Caco-2 (cell line): ENCODE measurements around the gene DNAJB11. TPM values are rescaled to one million over a fixed set of nuclear protein-coding genes. Genes with fewer than 3 reads are reported as not detected.

Experiments used
- BruUV-seq: library from RNA; stranded (reverse); fragments of 400-500 nt; replicated peaks from 2 replicates; lab custom pipeline; 2021; lab: Mats Ljungman, UMichigan
- CTCF ChIA-PET: fragments of 300-600 bp; sonication (Branson Sonifier 250); formaldehyde crosslinking; loops from one replicate; lab custom pipeline; 2022; ENCODE audit warnings: antibody characterized with exemption; lab: Charles Lee
- POLR2A ChIA-PET: fragments of 300-600 bp; sonication (Branson Sonifier 250); formaldehyde crosslinking; loops from one replicate; lab custom pipeline; 2022; ENCODE audit warnings: antibody characterized with exemption; lab: Charles Lee
- DNase-seq, 2 experiments: peaks; one replicate each; pipeline versions ENCODE4 v3.0.0 to v3.0.0-alpha.2; 2020 to 2022
- H3K27me3 ChIP-seq: replicated peaks from 2 replicates; pipeline ENCODE4 v1.6.0; 2011; ENCODE audit warnings: low read length; ENCODE audit not compliant: control insufficient read depth, insufficient read depth
- H3K36me3 ChIP-seq: 2 replicates; pipeline ENCODE4 v1.5.1; 2011; ENCODE audit warnings: low read length; ENCODE audit not compliant: control insufficient read depth, insufficient read depth
- H3K4me1 ChIP-seq: fragments of 250-450 bp; sonication (Bioruptor Pico); 2 replicates; pipeline ENCODE4 v1.5.1; 2020; ENCODE audit warnings: mild to moderate bottlenecking
- H3K4me3 ChIP-seq: 2 replicates; pipeline ENCODE4 v1.5.1; 2011; ENCODE audit warnings: low read depth, mild to moderate bottlenecking, control low read depth, low read length
- H3K9me3 ChIP-seq: fragments of 250-450 bp; sonication (Bioruptor Pico); 2 replicates; pipeline ENCODE4 v1.5.1; 2020; ENCODE audit warnings: mild to moderate bottlenecking, moderate library complexity
- H3K27ac Mint-ChIP-seq: one replicate; pipeline ENCODE4 v1.8.0; 2022; ENCODE audit warnings: mixed read lengths; ENCODE audit not compliant: unreplicated experiment
- H3K27me3 Mint-ChIP-seq: one replicate; pipeline ENCODE4 v1.8.0; 2022; ENCODE audit warnings: mixed read lengths; ENCODE audit not compliant: insufficient read depth, unreplicated experiment
- H3K36me3 Mint-ChIP-seq: one replicate; pipeline ENCODE4 v1.8.0; 2022; ENCODE audit warnings: mild to moderate bottlenecking, mixed read lengths; ENCODE audit not compliant: insufficient read depth, unreplicated experiment
- H3K4me1 Mint-ChIP-seq: one replicate; pipeline ENCODE4 v1.8.0; 2022; ENCODE audit warnings: low read depth, mixed read lengths; ENCODE audit not compliant: unreplicated experiment
- H3K4me3 Mint-ChIP-seq: one replicate; pipeline ENCODE4 v1.8.0; 2022; ENCODE audit warnings: mild to moderate bottlenecking, moderate library complexity, mixed read lengths; ENCODE audit not compliant: unreplicated experiment
- H3K9me3 Mint-ChIP-seq: one replicate; pipeline ENCODE4 v1.8.0; 2022; ENCODE audit warnings: mixed read lengths; ENCODE audit not compliant: unreplicated experiment
- intact Hi-C: fragments of 100-400 bp; cut with micrococcal nuclease; formaldehyde crosslinking; loops from one replicate; pipeline ENCODE4 v1.10.0; 2022; ENCODE audit not compliant: unreplicated experiment
- total RNA-seq: library from RNA; stranded (reverse); gene quantifications from 2 replicates; pipeline ENCODE4 v1.2.3, GENCODE V29; 2022
- TF ChIP-seq, protein P1 (sequence below), 2 experiments: fragments of 200-600 bp in 1 of 2; IDR thresholded peaks; 1 replicate in 1 of 2; 2 replicates in 1 of 2; pipeline versions ENCODE4 v1.5.1 to v1.8.0; 2011 to 2022; ENCODE audit warnings: antibody characterized with exemption in 1 of 2, control low read depth in 1 of 2, inconsistent platforms in 1 of 2, low read depth in 1 of 2, low read length in 1 of 2, mild to moderate bottlenecking in 1 of 2, moderate library complexity in 1 of 2; ENCODE audit not compliant: insufficient read depth in 1 of 2, severe bottlenecking in 1 of 2, unreplicated experiment in 1 of 2

DNAJB11 gene
- total RNA-seq, 1 experiment from 2014 or later, result 95.7 TPM

- Histone ChIP-seq H3K36me3 (no peaks in the 10 kb centered on the region), H3K4me3 (no peak overlapping the region), H3K4me1 (no peaks in the 10 kb centered on the region), H3K27me3 (no peaks in the 10 kb centered on the region), H3K9me3 (no peaks in the 10 kb centered on the region)
- Mint-ChIP-seq H3K36me3 (peaks cover 5% of the 10 kb centered on the region), H3K9me3 (peaks cover 1% of the 10 kb centered on the region), H3K4me1 (no peaks in the 10 kb centered on the region), H3K27ac (no peak overlapping the region), H3K27me3 (no peaks in the 10 kb centered on the region), H3K4me3 (no peak overlapping the region)
- ChIA-PET POLR2A (interaction anchor here (0.6 kb wide), 1 partner anchor 581 kb away, joined by 11 read pairs; no protein-coding TSS in a partner anchor), CTCF (interaction anchor here (0.6 to 1.1 kb wide), 2 partner anchors 275 to 277 kb away, joined by 3 to 9 read pairs; no protein-coding TSS in a partner anchor)
- no peak for DNase-seq
- intact Hi-C loops, result no loop called here
- TF ChIP-seq, protein P1, sequence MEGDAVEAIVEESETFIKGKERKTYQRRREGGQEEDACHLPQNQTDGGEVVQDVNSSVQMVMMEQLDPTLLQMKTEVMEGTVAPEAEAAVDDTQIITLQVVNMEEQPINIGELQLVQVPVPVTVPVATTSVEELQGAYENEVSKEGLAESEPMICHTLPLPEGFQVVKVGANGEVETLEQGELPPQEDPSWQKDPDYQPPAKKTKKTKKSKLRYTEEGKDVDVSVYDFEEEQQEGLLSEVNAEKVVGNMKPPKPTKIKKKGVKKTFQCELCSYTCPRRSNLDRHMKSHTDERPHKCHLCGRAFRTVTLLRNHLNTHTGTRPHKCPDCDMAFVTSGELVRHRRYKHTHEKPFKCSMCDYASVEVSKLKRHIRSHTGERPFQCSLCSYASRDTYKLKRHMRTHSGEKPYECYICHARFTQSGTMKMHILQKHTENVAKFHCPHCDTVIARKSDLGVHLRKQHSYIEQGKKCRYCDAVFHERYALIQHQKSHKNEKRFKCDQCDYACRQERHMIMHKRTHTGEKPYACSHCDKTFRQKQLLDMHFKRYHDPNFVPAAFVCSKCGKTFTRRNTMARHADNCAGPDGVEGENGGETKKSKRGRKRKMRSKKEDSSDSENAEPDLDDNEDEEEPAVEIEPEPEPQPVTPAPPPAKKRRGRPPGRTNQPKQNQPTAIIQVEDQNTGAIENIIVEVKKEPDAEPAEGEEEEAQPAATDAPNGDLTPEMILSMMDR (IDR thresholded peaks at IDR 0.05; ENCODE audit: insufficient read depth in 1 of 2, low read depth in 1 of 2, low read length in 1 of 2, severe bottlenecking in 1 of 2, unreplicated experiment in 1 of 2), result no peak
- no TSS peak for BruUV-seq
These were observed 36.3 kb upstream of the DNAJB11 start for GRCh38 chr3:186534113-186534669.

DNA sequence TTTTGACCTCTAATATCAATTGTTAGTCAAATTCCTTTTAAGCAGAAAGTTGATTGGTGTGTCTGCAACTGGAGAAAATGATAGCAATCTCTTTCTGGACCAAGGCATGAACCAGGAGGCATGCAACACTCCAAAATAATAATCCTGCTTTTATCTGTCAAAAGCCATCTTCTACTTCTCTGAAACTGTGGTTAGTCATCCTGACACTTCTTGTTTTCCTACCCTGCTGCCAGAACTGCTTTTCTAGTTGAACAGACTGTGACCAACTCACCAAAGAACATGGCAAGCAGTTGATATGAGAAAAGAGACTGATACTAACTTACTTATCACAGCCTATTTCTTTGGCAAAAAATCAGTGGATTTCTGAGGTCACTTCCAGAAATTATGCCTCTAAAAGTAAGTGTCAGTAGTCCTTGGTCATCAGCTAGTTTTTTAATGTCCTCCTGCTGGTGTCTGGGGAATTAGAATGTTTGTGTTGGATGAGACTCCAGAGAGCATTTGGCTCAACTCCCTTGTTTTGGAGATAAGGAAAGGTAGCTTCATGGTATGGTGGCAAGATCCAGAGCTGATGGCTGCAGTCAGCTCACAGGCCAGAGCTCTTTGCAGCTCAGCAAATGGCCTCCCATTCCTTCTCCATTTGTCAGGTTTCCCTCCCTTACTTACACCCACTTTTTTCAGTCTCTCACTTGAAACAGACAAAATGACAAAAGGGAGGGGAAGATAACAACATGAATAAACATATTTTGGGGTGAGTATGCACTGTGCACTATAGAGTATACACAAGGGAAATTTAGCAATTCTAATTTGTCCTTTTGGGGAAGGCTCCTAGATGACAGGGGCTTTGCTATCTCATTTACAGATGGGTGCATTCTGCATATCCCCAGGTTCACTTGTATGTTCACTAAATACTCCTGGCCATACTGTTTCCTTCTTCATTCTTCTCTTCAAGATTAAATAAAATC lies 33.4 kb upstream of the DNAJB11 start:
- no peak for DNase-seq
- Mint-ChIP-seq H3K27ac (no peak overlapping the region), H3K9me3 (no peaks in the 10 kb centered on the region), H3K36me3 (no peaks in the 10 kb centered on the region), H3K4me3 (no peak overlapping the region), H3K4me1 (peaks cover 9% of the 10 kb centered on the region), H3K27me3 (no peaks in the 10 kb centered on the region)
- H3K27me3 ChIP-seq, result no peaks in the 10 kb centered on the region
- H3K9me3 ChIP-seq, result no peaks in the 10 kb centered on the region
- CTCF ChIA-PET, result interaction anchor here (0.6 to 1.3 kb wide), 3 partner anchors 15 to 554 kb away, joined by 3 read pairs; no protein-coding TSS in a partner anchor
- H3K36me3 ChIP-seq, result no peaks in the 10 kb centered on the region
- H3K4me3 ChIP-seq, result no peak overlapping the region
- BruUV-seq, result no TSS peak
- TF ChIP-seq, protein P1 (IDR thresholded peaks at IDR 0.05; ENCODE audit: insufficient read depth in 1 of 2, low read depth in 1 of 2, low read length in 1 of 2, severe bottlenecking in 1 of 2, unreplicated experiment in 1 of 2), result no peak
- POLR2A ChIA-PET, result no interaction called here
- H3K4me1 ChIP-seq, result no peaks in the 10 kb centered on the region
- intact Hi-C loops, result no loop called here

DNA sequence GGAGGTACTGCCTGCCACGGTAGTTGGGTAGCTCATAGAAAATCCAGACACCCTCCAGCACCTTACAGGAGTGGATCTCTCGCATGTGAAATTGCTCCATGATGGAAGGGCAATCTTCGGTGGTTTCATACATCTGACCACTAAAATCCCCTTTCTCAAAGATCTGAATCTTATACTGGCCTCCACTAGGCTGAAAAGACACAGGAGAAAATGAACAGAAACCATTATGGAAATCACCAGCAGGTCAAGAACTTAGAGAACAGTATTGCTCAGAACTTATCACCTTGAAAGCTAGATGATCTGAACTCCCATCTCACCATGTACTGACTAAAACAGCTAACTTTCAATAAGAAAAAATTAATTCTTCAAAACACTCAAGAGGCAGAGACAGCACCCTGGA lies 31.7 kb upstream of the DNAJB11 start:
- Mint-ChIP-seq H3K4me3 (no peak overlapping the region), H3K27me3 (no peaks in the 10 kb centered on the region), H3K27ac (no peak overlapping the region), H3K36me3 (no peaks in the 10 kb centered on the region), H3K9me3 (no peaks in the 10 kb centered on the region), H3K4me1 (peaks cover 9% of the 10 kb centered on the region)
- TF ChIP-seq, protein P1 (IDR thresholded peaks at IDR 0.05; ENCODE audit: insufficient read depth in 1 of 2, low read depth in 1 of 2, low read length in 1 of 2, severe bottlenecking in 1 of 2, unreplicated experiment in 1 of 2), result no peak
- no peaks in the 10 kb centered on the region for H3K4me1 ChIP-seq
- POLR2A ChIA-PET, result interaction anchor here (0.5 kb wide), 1 partner anchor 31 kb away, joined by 4 read pairs; the partner anchor contains the start of gene DNAJB11
- no peak overlapping the region for H3K4me3 ChIP-seq
- intact Hi-C loops, result no loop called here
- CTCF ChIA-PET, result interaction anchor here (0.6 to 2.1 kb wide), 2 partner anchors 32 to 279 kb away, joined by 3 to 24 read pairs; partner anchors contain the start of gene DNAJB11
- BruUV-seq, result no TSS peak
- H3K27me3 ChIP-seq, result no peaks in the 10 kb centered on the region
- no peak for DNase-seq
- no peaks in the 10 kb centered on the region for H3K36me3 ChIP-seq
- H3K9me3 ChIP-seq, result no peaks in the 10 kb centered on the region
